T-cell (primary cell): ENCODE results near the gene MAP4K3. TPM values are rescaled to one million over a fixed set of nuclear protein-coding genes. Genes with fewer than 3 reads are reported as not detected.

ENCODE experiments used
- ATAC-seq, 4 experiments: fragments of 200-7000 bp in 3 of 4; fragments of 150-1000 bp in 1 of 4; cut with Tn5 transposase; replicated peaks in 1 of 4; 1 replicate in 3 of 4; 2 replicates in 1 of 4; pipeline ENCODE4 v1.10.0; 2021; ENCODE audit warnings: moderate library complexity in 3 of 4, mild to moderate bottlenecking in 2 of 4, moderate number of reproducible peaks in 1 of 4
- CTCF ChIA-PET, 2 donors: fragments of 300-600 bp; sonication (Branson Sonifier 250); formaldehyde crosslinking; loops; one replicate each; lab custom pipeline; 2022; ENCODE audit warnings: antibody characterized with exemption in 2 of 2; lab: Charles Lee
- POLR2A ChIA-PET, 2 donors: fragments of 300-600 bp; sonication (Branson Sonifier 250); formaldehyde crosslinking; loops; one replicate each; lab custom pipeline; 2022; ENCODE audit warnings: antibody characterized with exemption in 2 of 2; lab: Charles Lee
- DNase-seq, 35 experiments: peaks; one replicate each; pipeline versions ENCODE4 v3.0.0 to v3.0.0-alpha.2; 2013 to 2023
- H3K27ac ChIP-seq: one replicate; pipeline ENCODE4 v1.5.1; 2013; ENCODE audit warnings: low read length
- H3K27me3 ChIP-seq, 2 experiments: replicated peaks in 1 of 2; 1 replicate in 1 of 2; 2 replicates in 1 of 2; pipeline versions ENCODE4 v1.6.1 to v1.7.0; 2013; ENCODE audit warnings: low read length in 1 of 2, mixed read lengths in 1 of 2; ENCODE audit not compliant: control insufficient read depth in 2 of 2, insufficient read depth in 2 of 2; ENCODE audit errors: extremely low read depth in 1 of 2
- H3K36me3 ChIP-seq, 2 donors: 1 replicate in 1 of 2; 2 replicates in 1 of 2; pipeline versions ENCODE4 v1.6.1 to v1.7.0; 2013; ENCODE audit warnings: low read length in 1 of 2; ENCODE audit not compliant: control insufficient read depth in 2 of 2, insufficient read depth in 1 of 2; ENCODE audit errors: extremely low read depth in 1 of 2
- H3K4me1 ChIP-seq, 2 experiments: 1 replicate in 1 of 2; 2 replicates in 1 of 2; pipeline versions ENCODE4 v1.6.1 to v1.7.0; 2013; ENCODE audit warnings: low read length in 2 of 2, mixed read lengths in 1 of 2; ENCODE audit not compliant: insufficient read depth in 2 of 2, control insufficient read depth in 1 of 2; ENCODE audit errors: extremely low read depth in 1 of 2
- H3K4me3 ChIP-seq, 2 donors: 1 replicate in 1 of 2; 2 replicates in 1 of 2; pipeline versions ENCODE4 v1.5.1 to v1.7.0; 2013; ENCODE audit warnings: mild to moderate bottlenecking in 2 of 2, low read length in 1 of 2, moderate library complexity in 1 of 2; ENCODE audit not compliant: control insufficient read depth in 1 of 2; ENCODE audit errors: extremely low read depth in 1 of 2
- H3K9me3 ChIP-seq: 2 replicates; pipeline ENCODE4 v1.7.0; 2013
- H3K27ac Mint-ChIP-seq, 2 donors: one replicate each; pipeline ENCODE4 v1.8.0; 2020 to 2021; ENCODE audit warnings: mild to moderate bottlenecking in 2 of 2, mixed read lengths in 2 of 2
- H3K27me3 Mint-ChIP-seq, 2 donors: one replicate each; pipeline ENCODE4 v1.8.0; 2021 to 2022; ENCODE audit warnings: mixed read lengths in 2 of 2
- H3K36me3 Mint-ChIP-seq: one replicate; pipeline ENCODE4 v1.8.0; 2021; ENCODE audit warnings: mixed read lengths
- H3K4me1 Mint-ChIP-seq, 3 donors: one replicate each; pipeline ENCODE4 v1.8.0; 2020 to 2022; ENCODE audit warnings: mixed read lengths in 3 of 3, mild to moderate bottlenecking in 1 of 3
- H3K4me3 Mint-ChIP-seq, 3 donors: one replicate each; pipeline ENCODE4 v1.8.0; 2020 to 2022; ENCODE audit warnings: mild to moderate bottlenecking in 3 of 3, mixed read lengths in 3 of 3, moderate library complexity in 3 of 3
- H3K9me3 Mint-ChIP-seq, 3 donors: one replicate each; pipeline ENCODE4 v1.8.0; 2020 to 2022; ENCODE audit warnings: mixed read lengths in 3 of 3
- WGBS: methylation state at CpG from one replicate; pipeline ENCODE4 v1.1.5; 2013; ENCODE audit warnings: missing lambda C conversion rate; ENCODE audit not compliant: insufficient coverage; 5-methylcytosine and 5-hydroxymethylcytosine counted together
- total RNA-seq, 35 experiments: library from RNA in 6 of 35; stranded (reverse) in 6 of 35; fragments of 120-200 nt in 1 of 35; gene quantifications; one replicate each; pipeline versions ENCODE4 v1.2.1 to v1.2.4 and lab custom pipeline; 2013 to 2026

The MAP4K3 gene
- total RNA-seq, 5 donors from 2014 or later (not counting 1 experiment from before 2014, with no cell fraction given) = 13.8 to 27.0 (median 17.4) TPM

GRCh38 chr2:39435741-39436591 lies 1.1 kb downstream of the MAP4K3 start:
- no peaks in the 10 kb centered on the region for H3K36me3 ChIP-seq
- ATAC-seq (no peak), DNase-seq (peak in 1 of 35 experiments; percentile 14)
- Mint-ChIP-seq H3K4me3 (peak overlapping the region; percentile 80 to 91 (median 90)), H3K36me3 (no peaks in the 10 kb centered on the region), H3K27me3 (no peaks in the 10 kb centered on the region), H3K4me1 (peaks cover 64 to 69% (median 68%) of the 10 kb centered on the region in 3 donors), H3K27ac (peak overlapping the region; percentile 49 to 84), H3K9me3 (no peaks in the 10 kb centered on the region)
- H3K27me3 ChIP-seq = no peaks in the 10 kb centered on the region
- H3K9me3 ChIP-seq = no peaks in the 10 kb centered on the region
- POLR2A ChIA-PET = no interaction called here
- peaks cover 19 to 21% of the 10 kb centered on the region in 2 experiments for H3K4me1 ChIP-seq
- 12% methylated on average over 12 of the region's 17 CpGs for WGBS
- peak overlapping the region; percentile 73 to 96 for H3K4me3 ChIP-seq
- CTCF ChIA-PET = interaction anchor here in 1 of 2 donors (0.7 kb wide), 1 partner anchor 1559 kb away, joined by 3 read pairs; no protein-coding TSS in a partner anchor
- no peak overlapping the region for H3K27ac ChIP-seq

- Histone ChIP-seq H3K27ac (no peak overlapping the region), H3K4me1 (peaks cover 19 to 21% of the 10 kb centered on the region in 2 experiments), H3K9me3 (no peaks in the 10 kb centered on the region), H3K36me3 (no peaks in the 10 kb centered on the region), H3K4me3 (no peak overlapping the region), H3K27me3 (no peaks in the 10 kb centered on the region)
- no peak for DNase-seq
- ChIA-PET CTCF (no interaction called here), POLR2A (no interaction called here)
- Mint-ChIP-seq H3K9me3 (no peaks in the 10 kb centered on the region), H3K36me3 (no peaks in the 10 kb centered on the region), H3K4me1 (peaks cover 70 to 74% (median 74%) of the 10 kb centered on the region in 3 donors), H3K4me3 (peak overlapping the region; percentile 80 to 91 (median 90)), H3K27ac (peak overlapping the region; percentile 2 to 64), H3K27me3 (no peaks in the 10 kb centered on the region)
- 94% methylated on average over 7 of the region's 8 CpGs for WGBS
- ATAC-seq = no peak
Observed at GRCh38 chr2:39435234-39435633, 1.9 kb downstream of the MAP4K3 start.

- no peaks in the 10 kb centered on the region for H3K9me3 ChIP-seq
- Mint-ChIP-seq H3K27me3 (no peaks in the 10 kb centered on the region), H3K27ac (no peak overlapping the region), H3K4me3 (peak overlapping the region in 1 of 3 donors; percentile 80), H3K9me3 (no peaks in the 10 kb centered on the region), H3K36me3 (no peaks in the 10 kb centered on the region), H3K4me1 (peaks cover 72 to 77% (median 73%) of the 10 kb centered on the region in 3 donors)
- ChIA-PET POLR2A (no interaction called here), CTCF (no interaction called here)
- H3K36me3 ChIP-seq = no peaks in the 10 kb centered on the region
- ATAC-seq (no peak), DNase-seq (no peak)
- H3K4me1 ChIP-seq = peaks cover 19 to 21% of the 10 kb centered on the region in 2 experiments
- no peaks in the 10 kb centered on the region for H3K27me3 ChIP-seq
- H3K27ac ChIP-seq = no peak overlapping the region
- no peak overlapping the region for H3K4me3 ChIP-seq
- WGBS = no CpG with 5 or more reads among the region's 1 CpG
Observed at GRCh38 chr2:39434233-39434897, 2.7 kb downstream of the MAP4K3 start.

GRCh38 chr2:39433586-39434195 lies 3.4 kb downstream of the MAP4K3 start:
- H3K27me3 ChIP-seq = no peaks in the 10 kb centered on the region
- no peaks in the 10 kb centered on the region for H3K36me3 ChIP-seq
- H3K4me3 ChIP-seq = no peak overlapping the region
- H3K9me3 ChIP-seq = no peaks in the 10 kb centered on the region
- Mint-ChIP-seq H3K27ac (no peak overlapping the region), H3K4me3 (peak overlapping the region in 1 of 3 donors; percentile 80), H3K27me3 (no peaks in the 10 kb centered on the region), H3K9me3 (no peaks in the 10 kb centered on the region), H3K4me1 (peaks cover 71 to 73% (median 71%) of the 10 kb centered on the region in 3 donors), H3K36me3 (no peaks in the 10 kb centered on the region)
- POLR2A ChIA-PET = no interaction called here
- CTCF ChIA-PET = no interaction called here
- ATAC-seq (no peak), DNase-seq (no peak)
- H3K4me1 ChIP-seq = peaks cover 19 to 21% of the 10 kb centered on the region in 2 experiments
- H3K27ac ChIP-seq = no peak overlapping the region
- no CpG with 5 or more reads among the region's 5 CpGs for WGBS

GRCh38 chr2:39432701-39433100 lies 4.4 kb downstream of the MAP4K3 start:
- no peaks in the 10 kb centered on the region for H3K27me3 ChIP-seq
- ChIA-PET CTCF (no interaction called here), POLR2A (no interaction called here)
- peaks cover 14 to 20% of the 10 kb centered on the region in 2 experiments for H3K4me1 ChIP-seq
- Mint-ChIP-seq H3K27me3 (no peaks in the 10 kb centered on the region), H3K4me3 (no peak overlapping the region), H3K27ac (peak overlapping the region in 1 of 2 donors; percentile 40), H3K36me3 (no peaks in the 10 kb centered on the region), H3K4me1 (peaks cover 68 to 79% (median 68%) of the 10 kb centered on the region in 3 donors), H3K9me3 (no peaks in the 10 kb centered on the region)
- no peak overlapping the region for H3K27ac ChIP-seq
- 100% methylated on average over 1 of the region's 5 CpGs for WGBS
- no peaks in the 10 kb centered on the region for H3K9me3 ChIP-seq
- DNase-seq (no peak), ATAC-seq (no peak)
- H3K4me3 ChIP-seq = no peak overlapping the region
- no peaks in the 10 kb centered on the region for H3K36me3 ChIP-seq

- ChIA-PET POLR2A (no interaction called here), CTCF (no interaction called here)
- WGBS = 83% methylated on average over 1 of the region's 3 CpGs
- Histone ChIP-seq H3K36me3 (no peaks in the 10 kb centered on the region), H3K9me3 (no peaks in the 10 kb centered on the region), H3K4me3 (no peak overlapping the region), H3K4me1 (peaks cover 11 to 28% of the 10 kb centered on the region in 2 experiments), H3K27me3 (no peaks in the 10 kb centered on the region), H3K27ac (no peak overlapping the region)
- Mint-ChIP-seq H3K27ac (peak overlapping the region in 1 of 2 donors; percentile 13), H3K9me3 (no peaks in the 10 kb centered on the region), H3K4me3 (no peak overlapping the region), H3K27me3 (no peaks in the 10 kb centered on the region), H3K4me1 (peaks cover 76 to 88% (median 78%) of the 10 kb centered on the region in 3 donors), H3K36me3 (no peaks in the 10 kb centered on the region)
- DNase-seq (no peak), ATAC-seq (peak in 1 of 4 experiments; percentile 44)
Observed at GRCh38 chr2:39431592-39432316, 5.3 kb downstream of the MAP4K3 start.
